GM19035 (cell line): Measurements from ENCODE around the gene PRDM16.

Experiments
- ATAC-seq: cut with Tn5 transposase; IDR thresholded peaks from one replicate; pipeline ENCODE4 v1.9.1; 2021; ENCODE audit not compliant: unreplicated experiment

PRDM16 gene

GRCh38 chr1:3290915-3291314, 221.9 kb downstream of the PRDM16 start:
- ATAC-seq, result no peak

- no peak for ATAC-seq
Measured at GRCh38 chr1:3292051-3292722, 223.2 kb downstream of the PRDM16 start.

DNA sequence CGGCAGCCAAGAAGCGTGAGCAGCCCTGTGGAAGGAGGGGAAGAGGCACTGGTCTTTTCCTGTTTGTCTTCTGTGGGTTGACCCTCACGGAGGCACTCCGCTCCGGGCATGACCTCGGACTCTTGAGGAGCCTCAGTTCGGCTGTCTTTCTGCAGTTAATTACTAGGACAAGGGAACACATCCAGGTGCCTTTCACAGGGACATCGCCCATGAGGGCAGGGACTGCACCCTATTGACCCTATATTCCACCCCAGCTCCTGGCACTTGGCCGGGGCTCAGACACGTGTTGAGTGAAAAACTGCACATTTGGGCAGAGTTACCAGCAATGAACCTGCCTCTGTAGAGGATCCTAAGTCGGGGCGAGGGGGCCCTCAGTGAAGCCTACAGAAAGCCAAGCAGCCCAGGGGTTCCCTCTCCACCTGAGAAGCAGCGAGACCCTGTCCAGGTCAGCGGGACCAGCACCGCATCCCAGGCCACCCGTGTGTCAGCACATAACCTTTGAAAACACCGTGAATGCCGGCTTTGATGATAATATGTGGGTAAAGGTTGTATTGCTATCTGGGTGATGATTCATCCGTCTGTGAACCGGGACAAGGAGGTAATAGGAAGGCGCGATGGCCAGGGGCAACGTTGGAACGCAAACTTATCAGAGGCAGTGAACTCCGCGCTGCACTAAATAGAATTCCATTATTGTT, 224.0 kb downstream of the PRDM16 start:
- no peak for ATAC-seq

DNA sequence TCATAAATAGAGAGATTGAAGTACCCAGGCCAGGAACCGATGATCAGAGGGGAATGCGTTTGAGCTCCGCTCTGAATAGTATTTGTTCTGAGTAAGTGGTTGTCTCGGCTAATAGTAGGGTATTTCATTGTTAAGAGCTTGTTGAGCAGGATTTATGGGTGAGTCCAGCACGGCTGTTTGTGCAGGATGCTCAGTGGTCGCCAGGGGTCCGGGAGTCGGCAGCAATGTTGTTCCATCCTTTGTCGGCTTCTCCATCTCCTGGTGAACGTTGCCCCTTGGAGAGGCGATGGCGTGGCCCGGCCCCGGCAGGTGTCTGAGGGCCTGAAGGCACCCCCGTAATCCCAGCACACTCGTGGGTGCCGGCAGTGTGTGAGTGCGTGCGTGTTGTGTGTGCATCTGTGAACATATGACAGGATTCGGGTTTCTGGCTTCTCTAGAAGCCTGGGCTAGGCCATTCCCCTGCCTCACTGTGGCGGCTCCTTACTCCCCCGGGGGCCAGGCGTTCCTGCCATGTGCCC, 224.6 kb downstream of the PRDM16 start:
- ATAC-seq, result no peak

GRCh38 chr1:3294450-3294849, 225.4 kb downstream of the PRDM16 start:
- ATAC-seq, result no peak

- ATAC-seq, result no peak
Measured at GRCh38 chr1:3295846-3296245, 226.8 kb downstream of the PRDM16 start.

- no peak for ATAC-seq
Measured at GRCh38 chr1:3296326-3296725, 227.3 kb downstream of the PRDM16 start.

- no peak for ATAC-seq
Measured at GRCh38 chr1:3296826-3297225, 227.8 kb downstream of the PRDM16 start.

DNA sequence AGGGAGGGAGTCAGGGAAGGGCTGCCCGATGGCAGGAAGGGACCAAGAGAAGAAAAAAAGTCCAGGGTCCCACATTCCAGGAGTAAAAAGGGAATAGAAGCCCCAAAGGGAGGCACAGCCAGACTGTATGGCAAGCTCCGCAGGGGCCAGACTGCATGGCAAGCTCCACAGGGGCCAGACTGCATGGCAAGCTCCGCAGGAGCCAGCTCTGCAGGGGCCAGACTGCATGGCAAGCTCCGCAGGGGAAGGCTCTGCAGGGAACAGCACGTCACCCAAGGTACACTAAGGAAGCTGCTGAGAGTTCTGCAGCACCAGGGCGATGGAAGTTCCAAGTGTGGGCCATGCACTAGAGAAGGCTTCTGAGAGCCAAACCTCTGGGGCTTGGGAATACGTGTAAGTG, 228.8 kb downstream of the PRDM16 start:
- no peak for ATAC-seq

DNA sequence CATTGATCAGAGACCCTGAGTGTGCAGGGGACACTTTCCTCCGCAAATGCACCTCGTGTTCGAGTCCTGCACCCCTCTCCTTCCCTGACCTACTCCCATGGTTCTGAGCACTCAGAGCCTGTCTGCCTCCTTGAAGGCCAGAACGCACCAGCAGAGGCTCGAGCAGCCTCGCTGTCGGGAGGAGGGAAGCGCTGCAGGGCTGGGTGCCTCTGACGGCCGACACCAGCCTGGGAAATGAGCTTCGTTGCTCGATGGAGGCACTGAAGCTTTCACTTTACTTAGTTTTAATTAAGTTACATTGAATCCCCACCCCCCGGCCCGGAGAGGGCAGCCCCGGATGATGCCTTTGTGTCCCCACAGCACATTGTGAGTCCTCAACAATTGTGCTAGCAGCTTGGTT, 229.2 kb downstream of the PRDM16 start:
- no peak for ATAC-seq

GRCh38 chr1:3304246-3304645, 235.2 kb downstream of the PRDM16 start:
- no peak for ATAC-seq

- no peak for ATAC-seq
Measured at GRCh38 chr1:3304692-3305091, 235.7 kb downstream of the PRDM16 start.

GRCh38 chr1:3305156-3305555, 236.2 kb downstream of the PRDM16 start:
- no peak for ATAC-seq

DNA sequence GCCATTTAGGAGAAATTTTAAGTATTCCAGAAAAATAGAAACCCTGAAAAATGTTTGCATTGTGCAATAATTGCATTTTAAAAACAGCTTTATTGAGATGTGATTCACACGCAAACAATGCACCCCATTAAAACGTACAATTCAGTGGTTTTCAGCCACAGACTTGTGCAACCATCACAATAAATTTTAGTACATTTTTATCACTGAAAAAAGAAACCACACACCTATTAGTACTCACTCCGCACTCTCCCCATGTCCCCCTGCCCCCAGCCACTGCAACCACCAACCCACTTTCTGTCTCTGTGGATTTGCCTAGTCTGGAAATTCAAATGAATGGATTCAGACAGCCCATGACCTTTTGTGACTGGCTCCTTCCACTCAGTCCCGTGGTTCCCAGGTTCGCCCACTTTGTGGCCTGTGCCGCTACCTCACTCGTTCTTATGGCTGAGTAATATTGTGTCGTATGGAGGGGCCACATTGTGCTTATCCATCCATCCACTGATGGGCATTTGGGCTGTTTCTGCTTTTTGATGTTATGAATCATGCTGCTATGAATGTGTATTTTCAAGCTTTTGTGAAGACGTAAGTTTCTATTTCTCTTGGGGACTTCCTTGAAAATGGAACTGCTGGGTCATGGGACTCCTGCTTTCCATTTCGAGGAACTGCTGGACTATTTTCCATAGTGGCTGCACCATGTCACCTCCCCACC, 237.7 kb downstream of the PRDM16 start:
- no peak for ATAC-seq

DNA sequence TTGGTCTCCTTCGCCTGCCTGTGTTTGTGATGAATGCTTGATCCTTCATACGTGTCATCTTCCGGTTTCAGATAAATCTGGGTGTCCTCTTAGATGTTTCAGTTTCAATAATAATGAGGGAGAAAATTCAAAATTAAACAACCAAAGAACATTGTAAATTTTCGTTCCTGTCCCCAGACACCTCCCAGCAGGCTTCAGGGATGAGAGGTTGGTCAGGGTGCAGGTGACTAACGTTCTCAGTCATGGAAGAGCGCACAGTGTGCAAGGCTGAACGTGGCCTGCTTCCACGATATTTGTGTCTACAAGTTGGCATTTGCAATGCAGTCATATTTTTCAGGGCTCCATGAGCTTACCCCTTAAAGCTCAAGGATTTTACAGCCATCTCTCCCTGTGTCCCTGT, 238.4 kb downstream of the PRDM16 start:
- no peak for ATAC-seq

DNA sequence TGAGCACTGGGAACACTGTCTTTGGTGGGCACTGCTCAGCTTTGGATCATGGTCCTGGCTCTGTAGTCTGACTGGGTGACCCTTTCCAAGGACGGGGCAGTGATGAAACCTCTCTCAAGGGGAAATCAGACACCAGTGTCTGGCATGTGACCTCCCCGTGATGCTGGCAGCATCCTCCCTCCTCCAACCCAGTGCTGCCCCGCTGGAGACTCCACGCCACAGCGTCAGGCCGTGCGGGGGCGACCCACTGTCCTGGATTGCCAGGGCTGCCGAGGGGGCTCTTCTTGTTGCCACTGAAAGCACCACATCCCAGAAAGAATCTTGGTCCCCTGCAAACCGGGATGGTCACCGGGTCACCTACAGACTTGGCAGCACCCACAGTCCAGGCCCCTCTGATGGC, 239.1 kb downstream of the PRDM16 start:
- no peak for ATAC-seq

DNA sequence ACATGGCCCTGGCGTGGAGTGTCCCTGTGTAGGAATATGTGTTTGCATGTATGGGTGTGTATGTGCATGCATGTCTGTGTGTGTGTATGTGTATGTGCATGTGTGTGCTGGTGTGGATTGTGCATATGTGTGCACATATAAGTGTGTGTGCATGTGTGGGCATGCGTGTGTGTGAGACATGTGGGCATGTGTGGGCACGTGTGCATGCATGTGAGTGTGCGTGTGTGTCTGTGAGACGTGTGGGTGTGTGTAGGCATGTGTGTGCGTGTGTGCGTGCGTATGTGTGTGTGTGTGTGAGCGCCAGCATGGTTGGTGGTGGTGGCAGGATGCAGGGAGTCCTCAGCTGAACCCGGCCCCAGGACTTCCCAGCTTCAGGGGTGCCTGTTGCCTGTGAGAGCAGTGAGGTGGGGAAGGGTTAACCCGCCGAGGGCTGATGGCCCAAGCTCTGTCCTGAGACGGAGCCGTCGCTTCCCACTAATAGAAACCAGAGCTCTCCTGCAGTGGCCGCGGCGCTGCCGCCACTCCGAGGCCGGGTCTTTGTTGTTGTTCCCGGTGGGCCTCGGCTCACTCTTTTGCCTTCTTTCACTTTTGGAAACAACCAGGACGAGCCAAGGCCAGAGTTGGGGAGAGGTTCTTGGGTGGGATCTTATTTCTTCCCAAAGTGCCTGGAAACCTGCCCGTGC, 241.9 kb downstream of the PRDM16 start:
- no peak for ATAC-seq

GRCh38 chr1:3311711-3312110, 242.7 kb downstream of the PRDM16 start:
- no peak for ATAC-seq

DNA sequence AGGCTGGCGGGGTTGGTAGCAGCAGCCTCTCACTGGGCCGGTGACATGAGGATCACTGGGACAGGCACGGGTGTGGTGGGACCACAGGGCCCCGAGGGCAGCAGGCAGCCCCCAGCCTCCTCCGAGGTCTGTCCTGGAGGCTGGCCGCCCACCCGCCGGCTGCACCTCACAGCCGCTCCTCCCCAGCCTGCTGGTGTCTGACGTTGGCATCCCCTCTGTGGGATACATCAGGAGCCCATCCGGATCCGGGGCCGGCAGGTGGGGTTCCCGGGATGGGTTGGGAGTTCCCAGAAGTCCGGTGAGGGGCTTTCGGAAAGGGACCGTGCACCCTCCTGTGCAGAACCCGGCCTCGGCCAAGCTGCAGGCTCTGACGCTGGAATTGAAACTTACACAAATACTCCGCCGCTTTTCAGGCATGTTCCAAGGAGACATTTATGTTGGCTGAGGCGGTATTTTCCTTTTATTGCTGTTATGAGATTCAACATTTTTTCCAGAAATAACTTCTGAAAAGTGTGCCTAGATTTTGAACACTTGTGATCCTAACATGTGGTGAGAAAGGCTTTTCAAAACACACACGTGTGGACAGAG, 243.4 kb downstream of the PRDM16 start:
- ATAC-seq, result no peak

DNA sequence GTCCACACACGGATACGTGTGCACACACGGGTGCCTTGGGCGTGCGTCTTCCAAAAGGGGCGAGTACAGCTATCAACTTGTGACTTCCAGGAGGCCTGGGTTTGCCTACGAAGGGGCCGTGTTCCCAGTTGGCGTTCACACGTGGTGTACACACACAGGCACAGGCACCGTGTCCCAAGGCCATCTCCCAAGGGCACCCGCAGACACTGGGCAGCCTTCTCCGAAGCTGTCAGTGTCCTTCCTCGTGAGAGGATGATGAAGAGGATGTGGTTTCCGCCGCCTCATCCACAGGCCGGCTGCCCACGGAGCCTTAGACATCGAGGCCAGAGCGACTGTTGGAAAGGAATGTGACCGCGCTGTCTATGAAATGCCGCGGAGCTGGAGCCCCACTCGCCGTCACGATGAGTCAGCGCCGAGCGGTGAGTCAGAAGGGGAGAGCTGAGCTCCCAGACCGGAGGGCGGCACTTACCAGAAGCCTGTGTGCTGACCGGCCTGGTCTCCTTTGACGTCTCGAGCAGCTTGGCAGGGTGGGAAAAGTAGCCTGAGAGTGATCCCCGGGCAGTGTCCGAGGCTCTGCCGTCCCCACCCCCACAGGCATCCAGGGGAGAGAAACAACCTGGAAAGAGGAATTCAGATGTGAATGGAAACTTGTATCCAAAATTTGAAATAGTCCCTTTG, 244.0 kb downstream of the PRDM16 start:
- ATAC-seq, result no peak

DNA sequence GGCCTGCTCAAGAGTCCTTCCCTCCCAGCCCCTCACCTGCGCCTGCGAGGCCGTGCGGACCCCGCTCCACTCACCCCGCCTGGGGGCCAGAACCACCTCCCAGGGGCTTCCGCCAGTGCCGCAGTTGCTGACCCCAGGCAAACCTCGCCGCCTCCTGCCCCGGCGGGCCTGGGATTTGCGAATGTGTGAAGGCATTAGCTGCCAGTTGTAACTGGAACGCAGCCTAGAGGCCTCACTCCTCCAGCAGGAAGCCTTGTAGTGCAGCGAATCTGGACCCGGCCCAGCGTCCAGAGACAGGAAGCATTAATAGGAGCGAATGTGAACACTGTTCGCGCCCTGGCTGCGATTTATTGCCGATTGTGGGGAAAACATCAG, 244.6 kb downstream of the PRDM16 start:
- ATAC-seq, result no peak
